GM21447 (cell line): ENCODE measurements around the gene LGI1.

Source experiments
- ATAC-seq: cut with Tn5 transposase; IDR thresholded peaks from one replicate; pipeline ENCODE4 v1.9.1; 2021; ENCODE audit not compliant: unreplicated experiment

LGI1 gene

GRCh38 chr10:93844979-93845626, 87.4 kb downstream of the LGI1 start:
- no peak for ATAC-seq
